HepG2 (cell line): Measurements from ENCODE around the gene DDX24. TPM values are rescaled to one million over a fixed set of nuclear protein-coding genes. Genes with fewer than 3 reads are reported as not detected.

ENCODE experiments used
- AHR ChIP-seq: IDR thresholded peaks from 2 replicates; pipeline ENCODE4 v1.6.1; 2018; ENCODE audit warnings: missing genetic modification reagents, missing compliant biosample characterization
- ETV5 ChIP-seq: IDR thresholded peaks from 2 replicates; pipeline ENCODE4 v1.6.1; 2018; ENCODE audit warnings: missing biosample characterization, missing genetic modification reagents, inconsistent platforms, borderline replicate concordance
- JUNB ChIP-seq: sonication (generic); formaldehyde crosslinking; IDR thresholded peaks from 2 replicates; pipeline ENCODE4 v1.8.0; 2022; ENCODE audit warnings: missing genetic modification reagents, mild to moderate bottlenecking, borderline replicate concordance
- KDM6A ChIP-seq: IDR thresholded peaks from 2 replicates; pipeline ENCODE4 v1.6.1; 2016; ENCODE audit warnings: low read depth
- KLF16 ChIP-seq, 2 experiments: sonication (generic) in 1 of 2; formaldehyde crosslinking in 1 of 2; IDR thresholded peaks; 2 replicates each; pipeline versions ENCODE4 v1.6.1 to v1.8.0; 2016 to 2023; ENCODE audit warnings: missing genetic modification reagents in 2 of 2, missing compliant biosample characterization in 1 of 2
- MTF1 ChIP-seq: sonication (generic); formaldehyde crosslinking; IDR thresholded peaks from 2 replicates; pipeline ENCODE4 v1.5.0; 2020; ENCODE audit warnings: missing genetic modification reagents
- PHF21A ChIP-seq: sonication (generic); formaldehyde crosslinking; IDR thresholded peaks from 2 replicates; pipeline ENCODE4 v1.5.0; 2020; ENCODE audit warnings: mild to moderate bottlenecking, missing genetic modification reagents
- PRDM10 ChIP-seq: sonication (generic); formaldehyde crosslinking; IDR thresholded peaks from 2 replicates; pipeline ENCODE4 v1.4.0; 2020; ENCODE audit warnings: low read depth, missing genetic modification reagents
- RARA ChIP-seq: IDR thresholded peaks from 2 replicates; pipeline ENCODE4 v1.6.1; 2016; ENCODE audit warnings: missing genetic modification reagents, missing compliant biosample characterization
- TBX2 ChIP-seq: sonication (generic); formaldehyde crosslinking; IDR thresholded peaks from 2 replicates; pipeline ENCODE4 v1.5.0; 2020; ENCODE audit warnings: missing genetic modification reagents, mild to moderate bottlenecking, borderline replicate concordance
- TFE3 ChIP-seq: IDR thresholded peaks from 2 replicates; pipeline ENCODE4 v1.6.1; 2016
- YEATS2 ChIP-seq: sonication (generic); formaldehyde crosslinking; IDR thresholded peaks from 2 replicates; pipeline ENCODE4 v1.4.0; 2020; ENCODE audit warnings: missing genetic modification reagents, borderline replicate concordance
- ZBTB20 ChIP-seq: sonication (generic); formaldehyde crosslinking; IDR thresholded peaks from 2 replicates; pipeline ENCODE4 v1.8.1; 2023; ENCODE audit warnings: missing genetic modification reagents, low read depth, mild to moderate bottlenecking, borderline replicate concordance
- ZBTB7B ChIP-seq: sonication (generic); formaldehyde crosslinking; IDR thresholded peaks from 2 replicates; pipeline ENCODE4 v1.4.0; 2020; ENCODE audit warnings: missing genetic modification reagents
- ZNF263 ChIP-seq: sonication (generic); formaldehyde crosslinking; IDR thresholded peaks from 2 replicates; pipeline ENCODE4 v1.4.0; 2020; ENCODE audit warnings: missing genetic modification reagents
- ZNF296 ChIP-seq: sonication (generic); formaldehyde crosslinking; conservative IDR thresholded peaks from 2 replicates; pipeline ENCODE4 v1.5.0; 2020; ENCODE audit warnings: mild to moderate bottlenecking, missing genetic modification reagents
- ZNF510 ChIP-seq: sonication (generic); formaldehyde crosslinking; IDR thresholded peaks from 2 replicates; pipeline ENCODE4 v1.4.0; 2020; ENCODE audit warnings: low read depth, mild to moderate bottlenecking, missing genetic modification reagents
- ZNF572 ChIP-seq: sonication (generic); formaldehyde crosslinking; IDR thresholded peaks from 2 replicates; pipeline ENCODE4 v1.5.1; 2020; ENCODE audit warnings: mild to moderate bottlenecking, missing genetic modification reagents
- ZNF792 ChIP-seq: IDR thresholded peaks from 2 replicates; pipeline ENCODE4 v1.6.1; 2016
- polyA plus RNA-seq, 8 experiments: library from polyadenylated mRNA; depleted of rRNA in 3 of 8; stranded (reverse) in 7 of 8; unstranded in 1 of 8; fragments of >200 nt; fragmentation: Illumina TruSeq in 4 of 8; extraction: Trizol in 4 of 8; gene quantifications; 2 replicates each; pipeline versions ENCODE4 v1.2.1 to v1.2.3, GENCODE V29; 2011 to 2016; ENCODE audit warnings: low read depth in 4 of 8, missing spikeins in 1 of 8, mixed read lengths in 1 of 8; ENCODE audit not compliant: insufficient read depth in 1 of 8
- total RNA-seq, 5 experiments: library from RNA; depleted of rRNA; stranded (reverse); fragments of >200 nt; fragmentation: Illumina TruSeq; extraction: Trizol; gene quantifications; 2 replicates each; pipeline ENCODE4 v1.2.3, GENCODE V29; 2016; ENCODE audit warnings: low read depth in 1 of 5
- TF ChIP-seq, protein P1 (sequence below): sonication (generic); formaldehyde crosslinking; IDR thresholded peaks from 2 replicates; pipeline ENCODE4 v1.4.0; 2020; ENCODE audit warnings: missing genetic modification reagents
- TF ChIP-seq, protein P2 (sequence below): IDR thresholded peaks from 2 replicates; pipeline ENCODE4 v1.6.1; 2016; ENCODE audit warnings: mild to moderate bottlenecking
- TF ChIP-seq, protein P3 (sequence below): sonication (generic); formaldehyde crosslinking; IDR thresholded peaks from 2 replicates; pipeline ENCODE4 v1.4.0; 2020; ENCODE audit warnings: low read depth, mild to moderate bottlenecking, missing genetic modification reagents

Gene DDX24
- total and polyA plus RNA-seq, 2 of the 13 experiments (the other 11 are each of a cell fraction or from before 2014, with no cell fraction given), result 67.3 to 149 TPM

GRCh38 chr14:94028450-94028826 lies 52.6 kb downstream of the DDX24 start (continued):
- peak; percentile 66; the same call in 1 of the 2 replicates for TF ChIP-seq TBX2
- TF ChIP-seq TFE3 (CRISPR knock-in tag), result 0 out of 2 replicates have a peak, but pooled peaks have one; percentile 24
- TF ChIP-seq ZNF792, result 0 out of 2 replicates have a peak, but pooled peaks have one; percentile 16
- 0 out of 4 replicates have a peak, but pooled peaks of 1 of the 2 experiments have one; percentile 49 for TF ChIP-seq KLF16 (CRISPR knock-in tag; IDR thresholded peaks at IDR 0.05)
- TF ChIP-seq PHF21A (CRISPR knock-in tag), result peak; percentile 42; the same call in 1 of the 2 replicates
- no peak; the same call in 1 of the 2 replicates for TF ChIP-seq YEATS2 (CRISPR knock-in tag)
- TF ChIP-seq MTF1 (CRISPR knock-in tag), result no peak
- TF ChIP-seq, protein P1, sequence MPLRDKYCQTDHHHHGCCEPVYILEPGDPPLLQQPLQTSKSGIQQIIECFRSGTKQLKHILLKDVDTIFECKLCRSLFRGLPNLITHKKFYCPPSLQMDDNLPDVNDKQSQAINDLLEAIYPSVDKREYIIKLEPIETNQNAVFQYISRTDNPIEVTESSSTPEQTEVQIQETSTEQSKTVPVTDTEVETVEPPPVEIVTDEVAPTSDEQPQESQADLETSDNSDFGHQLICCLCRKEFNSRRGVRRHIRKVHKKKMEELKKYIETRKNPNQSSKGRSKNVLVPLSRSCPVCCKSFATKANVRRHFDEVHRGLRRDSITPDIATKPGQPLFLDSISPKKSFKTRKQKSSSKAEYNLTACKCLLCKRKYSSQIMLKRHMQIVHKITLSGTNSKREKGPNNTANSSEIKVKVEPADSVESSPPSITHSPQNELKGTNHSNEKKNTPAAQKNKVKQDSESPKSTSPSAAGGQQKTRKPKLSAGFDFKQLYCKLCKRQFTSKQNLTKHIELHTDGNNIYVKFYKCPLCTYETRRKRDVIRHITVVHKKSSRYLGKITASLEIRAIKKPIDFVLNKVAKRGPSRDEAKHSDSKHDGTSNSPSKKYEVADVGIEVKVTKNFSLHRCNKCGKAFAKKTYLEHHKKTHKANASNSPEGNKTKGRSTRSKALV, result no peak
- TF ChIP-seq, protein P2, sequence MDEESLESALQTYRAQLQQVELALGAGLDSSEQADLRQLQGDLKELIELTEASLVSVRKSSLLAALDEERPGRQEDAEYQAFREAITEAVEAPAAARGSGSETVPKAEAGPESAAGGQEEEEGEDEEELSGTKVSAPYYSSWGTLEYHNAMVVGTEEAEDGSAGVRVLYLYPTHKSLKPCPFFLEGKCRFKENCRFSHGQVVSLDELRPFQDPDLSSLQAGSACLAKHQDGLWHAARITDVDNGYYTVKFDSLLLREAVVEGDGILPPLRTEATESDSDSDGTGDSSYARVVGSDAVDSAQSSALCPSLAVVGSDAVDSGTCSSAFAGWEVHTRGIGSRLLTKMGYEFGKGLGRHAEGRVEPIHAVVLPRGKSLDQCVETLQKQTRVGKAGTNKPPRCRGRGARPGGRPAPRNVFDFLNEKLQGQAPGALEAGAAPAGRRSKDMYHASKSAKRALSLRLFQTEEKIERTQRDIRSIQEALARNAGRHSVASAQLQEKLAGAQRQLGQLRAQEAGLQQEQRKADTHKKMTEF (CRISPR knock-in tag), result peak; percentile 47; the same call in 1 of the 2 replicates
- no peak for TF ChIP-seq ZNF263 (CRISPR knock-in tag)
- no peak for TF ChIP-seq ZBTB20
- TF ChIP-seq ETV5 (CRISPR knock-in tag), result peak; percentile 52; the same call in 1 of the 2 replicates
- peak; percentile 49; the same call in 1 of the 2 replicates for TF ChIP-seq ZBTB7B (CRISPR knock-in tag)
- TF ChIP-seq, protein P3, sequence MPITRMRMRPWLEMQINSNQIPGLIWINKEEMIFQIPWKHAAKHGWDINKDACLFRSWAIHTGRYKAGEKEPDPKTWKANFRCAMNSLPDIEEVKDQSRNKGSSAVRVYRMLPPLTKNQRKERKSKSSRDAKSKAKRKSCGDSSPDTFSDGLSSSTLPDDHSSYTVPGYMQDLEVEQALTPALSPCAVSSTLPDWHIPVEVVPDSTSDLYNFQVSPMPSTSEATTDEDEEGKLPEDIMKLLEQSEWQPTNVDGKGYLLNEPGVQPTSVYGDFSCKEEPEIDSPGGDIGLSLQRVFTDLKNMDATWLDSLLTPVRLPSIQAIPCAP (CRISPR knock-in tag), result no peak
- no peak for TF ChIP-seq ZNF572 (CRISPR knock-in tag)
- TF ChIP-seq JUNB (CRISPR knock-in tag), result peak; percentile 78; the same call in 1 of the 2 replicates
- 0 out of 2 replicates have a peak, but pooled peaks have one; percentile 65 for TF ChIP-seq PRDM10
- TF ChIP-seq ZNF296 (CRISPR knock-in tag), result no peak
- no peak for TF ChIP-seq KDM6A (CRISPR knock-in tag)
- TF ChIP-seq RARA, result peak; percentile 64
- TF ChIP-seq ZNF510 (CRISPR knock-in tag), result no peak
- TF ChIP-seq AHR (CRISPR knock-in tag), result no peak
